GM12801 (cell line): ENCODE data around the gene EMILIN3.

Experiments used
- CTCF ChIP-seq: IDR thresholded peaks from one replicate; pipeline ENCODE4 v1.5.1; 2011; ENCODE audit warnings: control low read depth; ENCODE audit not compliant: insufficient read length; ENCODE audit errors: extremely low read depth

The EMILIN3 gene

GRCh38 chr20:41349266-41349665, 17.4 kb downstream of the EMILIN3 start:
- TF ChIP-seq CTCF: no peak

GRCh38 chr20:41348430-41349172, 18.0 kb downstream of the EMILIN3 start:
- TF ChIP-seq CTCF: no peak

GRCh38 chr20:41347523-41348429, 18.8 kb downstream of the EMILIN3 start:
- TF ChIP-seq CTCF: no peak

- TF ChIP-seq CTCF: no peak
Measured at GRCh38 chr20:41345729-41346067, 20.9 kb downstream of the EMILIN3 start.

- TF ChIP-seq CTCF: no peak
Measured at GRCh38 chr20:41344938-41345728, 21.5 kb downstream of the EMILIN3 start.

GRCh38 chr20:41344477-41344876, 22.1 kb downstream of the EMILIN3 start:
- no peak for TF ChIP-seq CTCF
